Large intestine (tissue), 3 donors: Measurements from ENCODE around the gene APP. TPM values are rescaled to one million over a fixed set of nuclear protein-coding genes. Genes with fewer than 3 reads are reported as not detected.

Experiments used
- DNase-seq, 2 donors: peaks; one replicate each; pipeline versions ENCODE4 v3.0.0 to v3.0.0-alpha.2; 2013
- H3K27ac ChIP-seq: one replicate; pipeline ENCODE4 v1.5.1; 2013; ENCODE audit warnings: low read length
- H3K27me3 ChIP-seq: 2 replicates; pipeline ENCODE4 v1.6.1; 2013; ENCODE audit warnings: low read length; ENCODE audit not compliant: control insufficient read depth, insufficient read depth
- H3K36me3 ChIP-seq: 2 replicates; pipeline ENCODE4 v1.6.1; 2013; ENCODE audit warnings: low read length; ENCODE audit not compliant: control insufficient read depth, insufficient read depth
- H3K4me1 ChIP-seq: one replicate; pipeline ENCODE4 v1.6.1; 2013; ENCODE audit warnings: low read length; ENCODE audit not compliant: control insufficient read depth, insufficient read depth
- H3K4me3 ChIP-seq: one replicate; pipeline ENCODE4 v1.5.1; 2013; ENCODE audit warnings: low read length
- H3K9me3 ChIP-seq: one replicate; pipeline ENCODE4 v1.6.1; 2013; ENCODE audit warnings: mild to moderate bottlenecking, low read depth, low read length, moderate library complexity; ENCODE audit not compliant: control insufficient read depth
- WGBS: methylation state at CpG from one replicate; pipeline ENCODE4 v1.1.5; 2013; ENCODE audit warnings: low lambda C conversion rate; ENCODE audit not compliant: insufficient coverage; 5-methylcytosine and 5-hydroxymethylcytosine counted together
- polyA plus RNA-seq: library from polyadenylated mRNA; unstranded; fragments of 120-200 nt; gene quantifications from one replicate; pipeline ENCODE4 v1.2.1, GENCODE V29; 2013

APP gene
- polyA plus RNA-seq, 1 donor = 265 TPM

DNA sequence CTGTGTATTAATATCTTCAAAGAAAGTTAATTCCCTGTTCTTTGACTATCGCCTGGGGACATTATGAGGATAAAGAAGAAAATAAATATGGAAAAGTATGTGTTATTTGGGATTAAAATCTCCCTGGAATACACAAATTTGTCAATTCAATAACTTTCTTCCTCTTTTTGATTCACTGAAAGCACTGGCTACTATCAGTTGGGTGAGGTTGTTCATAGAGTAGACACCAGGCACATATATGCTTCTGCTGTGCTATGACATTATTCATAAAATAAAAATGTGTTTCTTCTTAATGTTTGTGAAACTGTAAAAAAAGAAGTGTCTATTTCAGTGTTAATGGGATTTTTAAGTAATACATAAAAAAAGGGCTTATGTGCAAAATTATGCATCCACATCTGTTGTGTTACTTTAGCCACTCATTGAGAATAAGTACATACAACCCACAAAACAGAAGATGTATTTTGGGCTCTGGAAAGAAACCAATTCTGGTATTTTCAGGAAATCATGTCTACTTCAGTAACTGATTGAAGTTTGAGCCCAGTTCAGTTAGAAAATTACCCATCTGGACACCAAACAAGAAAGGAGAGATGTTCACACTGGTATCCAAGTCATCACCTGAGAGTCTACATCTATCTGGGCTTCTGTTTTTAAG, 266.4 kb downstream of the APP start:
- H3K27ac ChIP-seq = no peak overlapping the region
- no peak for DNase-seq
- no peaks in the 10 kb centered on the region for H3K27me3 ChIP-seq
- no peaks in the 10 kb centered on the region for H3K9me3 ChIP-seq
- peaks cover 20% of the 10 kb centered on the region for H3K4me1 ChIP-seq
- H3K36me3 ChIP-seq = peaks cover 4% of the 10 kb centered on the region
- WGBS = no CpG with 5 or more reads among the region's 1 CpG
- H3K4me3 ChIP-seq = no peak overlapping the region

DNA sequence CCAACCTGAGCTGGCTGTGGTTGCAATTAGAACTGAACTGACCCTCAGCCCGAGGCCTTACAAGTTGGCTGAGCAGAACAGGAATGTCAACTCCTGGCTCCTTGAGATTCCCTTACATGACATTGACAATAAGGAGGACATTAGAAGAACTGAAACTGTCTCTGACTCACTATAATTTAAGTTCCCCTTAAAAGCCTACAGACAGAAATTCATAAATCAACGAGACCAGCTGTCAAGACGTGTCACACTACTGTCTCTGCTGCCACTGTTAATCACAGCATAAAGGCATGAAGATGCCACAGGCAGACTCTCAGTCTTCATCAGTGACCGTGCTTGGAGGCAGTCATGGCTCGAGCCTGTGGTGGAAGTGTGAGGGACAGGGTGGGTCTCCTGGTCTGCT, 267.0 kb downstream of the APP start:
- H3K4me1 ChIP-seq = peaks cover 19% of the 10 kb centered on the region
- H3K4me3 ChIP-seq = no peak overlapping the region
- H3K27ac ChIP-seq = no peak overlapping the region
- DNase-seq = no peak
- no peaks in the 10 kb centered on the region for H3K9me3 ChIP-seq
- H3K27me3 ChIP-seq = no peaks in the 10 kb centered on the region
- peaks cover 9% of the 10 kb centered on the region for H3K36me3 ChIP-seq
- WGBS = no CpG with 5 or more reads among the region's 5 CpGs

DNA sequence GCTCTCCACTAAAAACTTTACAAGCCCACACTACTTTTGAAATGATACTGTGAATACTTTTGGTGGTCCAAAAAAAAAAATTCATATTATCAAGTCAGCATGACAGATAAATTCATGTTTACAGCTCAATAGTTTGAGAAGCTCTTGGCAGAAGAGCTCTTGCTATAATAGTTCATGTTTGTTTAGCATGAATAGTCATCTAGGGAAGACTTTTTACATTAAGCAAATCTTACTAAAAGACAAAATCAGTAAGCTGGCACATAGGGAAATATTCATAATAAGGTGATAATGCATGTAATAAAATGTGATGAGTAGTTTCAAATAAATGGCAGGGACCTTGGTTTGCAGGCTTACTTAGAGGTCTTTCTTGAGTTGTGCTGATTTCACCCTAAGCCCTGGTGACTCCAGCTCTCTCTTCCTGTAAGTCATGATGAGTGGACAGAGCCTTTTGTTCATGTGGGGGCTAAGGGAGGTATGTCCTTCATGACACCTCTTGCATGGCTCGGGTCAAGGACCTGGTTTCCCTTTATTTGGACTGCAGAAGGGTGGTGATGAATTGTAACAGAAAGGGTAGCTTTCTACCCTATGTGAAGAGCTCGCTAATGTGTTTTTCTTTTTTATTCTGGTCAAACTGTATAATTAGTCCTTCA, 269.1 kb downstream of the APP start:
- Histone ChIP-seq H3K27me3 (no peaks in the 10 kb centered on the region), H3K27ac (no peak overlapping the region), H3K9me3 (no peaks in the 10 kb centered on the region), H3K4me3 (no peak overlapping the region), H3K36me3 (peaks cover 19% of the 10 kb centered on the region), H3K4me1 (peaks cover 4% of the 10 kb centered on the region)
- no peak for DNase-seq
- WGBS = 67% methylated on average over 1 of the region's 2 CpGs

DNA sequence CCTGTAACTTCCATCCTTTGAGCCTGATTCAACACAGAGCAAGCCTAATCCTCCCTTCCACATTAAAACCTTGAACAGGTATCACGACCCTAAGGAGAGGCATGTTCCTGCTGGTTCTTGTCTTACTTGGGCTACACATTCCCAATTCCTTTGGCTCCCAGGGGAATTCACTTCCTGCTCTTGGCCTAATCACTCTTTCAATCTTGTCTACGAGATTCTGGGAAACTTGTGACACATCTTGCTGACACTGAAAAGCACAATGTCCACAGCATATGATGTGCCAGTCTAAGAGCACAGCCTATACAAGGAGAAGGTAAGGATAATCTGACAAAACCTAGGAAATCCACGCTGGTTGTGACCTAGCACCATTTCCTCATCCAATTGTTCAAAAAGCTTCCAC, 271.9 kb downstream of the APP start:
- H3K4me1 ChIP-seq = no peaks in the 10 kb centered on the region
- no peak for DNase-seq
- no peak overlapping the region for H3K4me3 ChIP-seq
- H3K27me3 ChIP-seq = no peaks in the 10 kb centered on the region
- H3K36me3 ChIP-seq = peaks cover 29% of the 10 kb centered on the region
- no peaks in the 10 kb centered on the region for H3K9me3 ChIP-seq
- no peak overlapping the region for H3K27ac ChIP-seq
- 80% methylated on average over 1 of the region's 3 CpGs for WGBS

DNA sequence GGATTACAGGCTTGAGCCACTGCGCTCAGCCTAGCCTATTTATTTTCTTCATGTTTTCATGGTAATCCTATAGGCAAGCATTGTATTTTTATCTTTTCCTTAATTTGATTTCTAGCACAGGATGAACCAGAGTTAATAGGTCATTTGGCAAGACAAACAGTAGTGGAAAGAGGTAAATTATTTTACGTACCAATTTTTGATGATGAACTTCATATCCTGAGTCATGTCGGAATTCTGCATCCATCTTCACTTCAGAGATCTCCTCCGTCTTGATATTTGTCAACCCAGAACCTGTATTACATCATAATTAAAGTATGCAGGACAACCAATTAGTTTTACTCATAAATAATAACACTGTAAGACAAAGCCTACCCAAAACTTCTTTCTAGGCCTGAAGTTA, 273.2 kb downstream of the APP start:
- Histone ChIP-seq H3K4me1 (no peaks in the 10 kb centered on the region), H3K4me3 (no peak overlapping the region), H3K36me3 (peaks cover 32% of the 10 kb centered on the region), H3K9me3 (no peaks in the 10 kb centered on the region), H3K27ac (no peak overlapping the region), H3K27me3 (no peaks in the 10 kb centered on the region)
- WGBS = 100% methylated on average over 1 of the region's 4 CpGs
- no peak for DNase-seq

DNA sequence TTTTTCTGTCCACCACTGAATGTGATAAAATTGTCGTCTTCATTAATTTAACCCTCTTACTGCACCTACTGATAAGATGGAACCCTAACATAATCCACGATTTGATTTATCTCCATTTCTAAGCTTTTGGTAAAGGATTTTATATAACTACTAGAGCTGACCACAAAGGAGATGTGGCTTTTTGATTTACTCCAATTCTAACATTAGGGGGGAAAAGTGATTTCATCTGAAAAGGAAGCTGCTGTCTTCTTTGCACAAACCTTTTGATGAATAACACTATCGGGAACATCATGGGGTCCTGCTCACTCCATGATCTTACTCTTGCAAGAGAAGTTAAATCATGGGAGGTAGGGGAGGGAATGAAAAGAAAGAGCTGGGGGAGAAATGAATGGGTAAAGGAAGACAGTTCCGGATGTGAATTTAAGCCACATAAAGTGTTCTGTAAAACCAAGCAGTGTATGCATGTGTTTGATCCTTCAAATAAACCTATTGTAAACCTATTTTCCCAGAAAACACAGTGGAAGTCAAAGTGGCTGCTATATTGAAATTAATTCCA, 274.0 kb downstream of the APP start:
- Histone ChIP-seq H3K9me3 (no peaks in the 10 kb centered on the region), H3K27me3 (no peaks in the 10 kb centered on the region), H3K36me3 (peaks cover 33% of the 10 kb centered on the region), H3K4me1 (no peaks in the 10 kb centered on the region), H3K4me3 (no peak overlapping the region), H3K27ac (no peak overlapping the region)
- DNase-seq = no peak
- 90% methylated on average over 3 of the region's 4 CpGs for WGBS

DNA sequence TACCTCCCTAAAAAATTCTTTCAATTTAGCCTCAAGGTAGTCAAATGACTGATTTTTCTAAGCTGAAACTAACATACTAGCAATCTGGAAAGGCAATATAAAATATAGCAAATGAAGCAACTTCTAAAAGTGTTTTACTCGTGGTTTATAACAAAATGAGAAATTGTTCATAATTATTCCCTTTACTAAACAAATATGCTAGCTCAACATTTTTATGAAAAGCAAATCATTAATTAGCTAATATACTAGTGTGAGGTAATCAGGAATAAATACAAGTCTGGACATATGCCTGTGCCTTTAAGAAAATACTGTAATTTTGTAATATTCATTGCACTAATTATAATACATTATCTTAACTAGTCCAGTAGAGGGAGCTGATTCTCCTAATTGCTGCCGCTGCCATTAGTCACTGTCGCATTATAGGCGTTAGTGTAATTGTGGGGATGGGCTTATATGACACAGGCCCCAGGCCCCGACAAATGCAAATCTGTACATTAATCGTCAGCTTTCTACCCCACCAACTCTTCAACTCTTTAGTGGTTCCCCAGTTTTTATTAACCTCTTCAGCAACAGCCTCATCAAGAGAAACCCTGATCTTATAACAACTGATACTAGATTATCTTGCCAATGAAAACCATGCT, 274.9 kb downstream of the APP start:
- 100% methylated on average over 2 of the region's 6 CpGs for WGBS
- no peaks in the 10 kb centered on the region for H3K9me3 ChIP-seq
- no peaks in the 10 kb centered on the region for H3K27me3 ChIP-seq
- no peak for DNase-seq
- H3K36me3 ChIP-seq = peaks cover 36% of the 10 kb centered on the region
- no peak overlapping the region for H3K4me3 ChIP-seq
- H3K27ac ChIP-seq = no peak overlapping the region
- H3K4me1 ChIP-seq = no peaks in the 10 kb centered on the region

DNA sequence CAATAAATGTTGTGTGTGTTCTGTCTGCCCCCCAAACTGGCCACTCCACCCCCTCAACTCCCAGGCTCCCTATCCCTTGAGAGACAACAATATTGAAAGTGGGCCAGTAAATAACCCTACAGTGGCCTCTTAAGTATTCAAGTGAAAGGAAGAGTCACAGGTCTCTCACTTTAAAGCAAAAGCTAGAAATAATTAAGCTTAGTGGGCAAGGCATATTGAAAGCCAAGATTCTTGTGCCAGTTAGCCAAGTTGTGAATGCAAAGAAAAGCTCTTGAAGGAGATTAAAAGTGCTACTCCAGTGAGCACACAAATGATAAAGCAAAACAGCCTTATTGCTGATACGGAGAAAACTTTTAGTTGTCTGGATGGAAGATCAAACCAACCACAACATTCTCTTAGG, 277.4 kb downstream of the APP start:
- Histone ChIP-seq H3K4me1 (no peaks in the 10 kb centered on the region), H3K27ac (no peak overlapping the region)
- WGBS = 100% methylated on average over 1 of the region's 1 CpG

DNA sequence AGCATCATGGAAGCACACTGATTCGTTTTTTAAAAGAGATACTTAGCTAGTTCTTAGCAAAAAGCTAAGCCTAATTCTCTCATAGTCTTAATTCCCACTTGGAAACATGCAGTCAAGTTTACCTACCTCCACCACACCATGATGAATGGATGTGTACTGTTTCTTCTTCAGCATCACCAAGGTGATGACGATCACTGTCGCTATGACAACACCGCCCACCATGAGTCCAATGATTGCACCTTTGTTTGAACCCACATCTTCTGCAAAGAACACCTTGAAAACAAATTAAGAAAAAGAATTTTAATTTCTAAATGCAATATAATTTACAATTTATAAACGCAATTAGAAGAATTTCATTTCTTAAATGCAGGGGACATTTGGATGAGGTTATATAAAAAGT, 279.0 kb downstream of the APP start:
- H3K4me1 ChIP-seq = no peaks in the 10 kb centered on the region
- no peaks in the 10 kb centered on the region for H3K27me3 ChIP-seq
- H3K4me3 ChIP-seq = no peak overlapping the region
- no peak overlapping the region for H3K27ac ChIP-seq
- DNase-seq = no peak
- 100% methylated on average over 1 of the region's 5 CpGs for WGBS
- H3K9me3 ChIP-seq = no peaks in the 10 kb centered on the region
- peaks cover 41% of the 10 kb centered on the region for H3K36me3 ChIP-seq

More for the DNA sequence above, 277.4 kb downstream of the APP start:
- Histone ChIP-seq H3K27me3 (no peaks in the 10 kb centered on the region), H3K36me3 (peaks cover 41% of the 10 kb centered on the region), H3K9me3 (no peaks in the 10 kb centered on the region), H3K4me3 (no peak overlapping the region)
- no peak for DNase-seq

DNA sequence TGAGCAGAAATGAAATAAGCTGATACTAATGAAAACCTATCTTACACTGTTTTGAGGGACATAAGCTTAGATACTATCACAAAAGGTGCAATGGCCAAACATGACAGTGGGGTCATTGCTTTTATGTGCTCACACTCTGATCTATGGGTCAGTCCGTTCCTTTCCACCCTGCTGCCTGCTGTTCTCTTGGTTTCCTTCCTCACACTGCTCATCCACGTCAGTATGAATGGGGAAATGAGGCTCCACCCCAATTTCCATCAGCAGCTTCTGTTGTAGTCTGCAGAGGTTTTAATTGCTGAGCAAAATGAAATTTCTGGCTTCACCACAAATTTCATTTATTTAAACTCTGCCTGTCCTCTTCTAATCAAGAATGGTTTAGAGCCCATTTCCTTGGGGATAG, 280.6 kb downstream of the APP start:
- 80% methylated on average over 1 of the region's 2 CpGs for WGBS
- no peak for DNase-seq
- H3K27ac ChIP-seq = no peak overlapping the region
- H3K4me1 ChIP-seq = no peaks in the 10 kb centered on the region
- no peaks in the 10 kb centered on the region for H3K27me3 ChIP-seq
- H3K4me3 ChIP-seq = no peak overlapping the region
- no peaks in the 10 kb centered on the region for H3K9me3 ChIP-seq
- peaks cover 41% of the 10 kb centered on the region for H3K36me3 ChIP-seq
